ENCODE measurements around the gene OR51Q1.

The OR51Q1 gene

DNA sequence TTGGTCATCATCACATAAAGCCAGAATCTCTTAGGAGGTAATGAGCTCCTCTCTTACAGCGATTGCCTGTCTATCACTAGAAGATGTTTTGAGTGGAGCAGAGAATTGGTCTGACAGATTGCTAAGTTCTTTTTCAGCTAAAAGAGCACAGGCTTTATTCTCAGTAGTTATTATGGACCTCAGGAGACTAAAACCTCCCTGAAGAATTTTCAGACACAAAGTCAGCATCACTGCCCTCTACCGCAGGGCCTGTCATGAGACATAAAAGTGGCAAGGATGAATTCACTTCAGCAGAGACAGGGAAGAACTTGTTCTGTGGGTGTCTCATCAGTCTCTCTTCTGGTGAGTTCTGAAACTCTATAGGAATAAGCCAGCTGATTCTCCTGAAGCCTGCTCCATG lies 27.1 kb downstream of the OR51Q1 start, which contains the start of gene OR51I2:
TSS of gene OR51I2 (plus strand) at position 301 of the 400 bp plus-strand sequence. CDS start 4,166 bp downstream, outside the sequence.
- in situ Hi-C loops (cut with HindIII; ENCODE audit: low sequenced_read_pairs): no loop called here
- no peak within 1 kb of the TSS for H3K4me3 ChIP-seq (ENCODE audit: low read depth, low read length)
- no peak for TF ChIP-seq CTCF (IDR thresholded peaks at IDR 0.05; ENCODE audit: low read depth, low read length)
- no peak for DNase-seq (ENCODE audit: low read depth, low spot score)

GRCh38 chr11:5449432-5449831 lies 27.5 kb downstream of the OR51Q1 start:
- in situ Hi-C loops (cut with HindIII; ENCODE audit: low sequenced_read_pairs): no loop called here
- no peak for TF ChIP-seq CTCF (IDR thresholded peaks at IDR 0.05; ENCODE audit: low read depth, low read length)

GRCh38 chr11:5460983-5461621 lies 39.2 kb downstream of the OR51Q1 start:
- DNase-seq (ENCODE audit: low read depth, low spot score): no peak
- H3K4me3 ChIP-seq (ENCODE audit: low read depth, low read length): no peak overlapping the region
- in situ Hi-C loops (cut with HindIII; ENCODE audit: low sequenced_read_pairs): no loop called here
- no peak for TF ChIP-seq CTCF (IDR thresholded peaks at IDR 0.05; ENCODE audit: low read depth, low read length)

More at GRCh38 chr11:5449432-5449831, 27.5 kb downstream of the OR51Q1 start:
- no peak for DNase-seq (ENCODE audit: low read depth, low spot score)
- H3K4me3 ChIP-seq (ENCODE audit: low read depth, low read length): no peak overlapping the region

DNA sequence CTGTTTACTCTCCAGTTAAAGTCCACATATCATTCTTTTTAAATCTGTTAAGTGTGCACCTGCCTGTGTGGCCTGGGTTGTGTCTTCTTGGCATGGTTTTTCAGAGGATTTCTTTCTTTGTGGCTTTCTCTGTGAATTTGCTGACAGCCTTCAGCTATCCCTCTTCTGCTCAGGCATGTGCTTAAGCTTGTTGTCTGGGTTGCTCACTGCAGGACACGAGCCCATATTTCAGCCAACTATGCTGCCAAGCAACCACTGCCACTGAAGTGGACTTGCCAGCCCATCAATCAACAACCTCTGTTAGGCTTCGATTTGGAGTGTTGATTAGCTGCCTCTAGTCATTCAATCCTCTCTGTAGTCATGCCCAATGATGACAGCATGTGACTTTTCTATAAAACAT lies 45.6 kb downstream of the OR51Q1 start:
- no peak overlapping the region for H3K4me3 ChIP-seq (ENCODE audit: low read depth, low read length)
- in situ Hi-C loops (cut with HindIII; ENCODE audit: low sequenced_read_pairs): no loop called here
- DNase-seq (ENCODE audit: low read depth, low spot score): no peak
- no peak for TF ChIP-seq CTCF (IDR thresholded peaks at IDR 0.05; ENCODE audit: low read depth, low read length)

All from astrocyte of the spinal cord (primary cell).